SIG-M5 treated with dmso at 0.1 percent for 504 hours (cell line): ENCODE results near the gene GTSE1.
"Not testable (repeated sequence)": the region's sequence is repeated elsewhere in the genome, so short reads cannot be mapped to it uniquely, and the experiment has no call there.

Experiments
- DNase-seq: peaks from one replicate; lab custom pipeline; 2025; ENCODE audit not compliant: unreplicated experiment; lab: John Stamatoyannopoulos, UW

Gene GTSE1

GRCh38 chr22:46293577-46294260 is 3.0 kb upstream of the GTSE1 start:
- DNase-seq: peak; percentile 58

GRCh38 chr22:46294784-46295183 is 1.9 kb upstream of the GTSE1 start:
- DNase-seq: no peak

GRCh38 chr22:46295277-46295971 is 1.2 kb upstream of the GTSE1 start:
- DNase-seq: no peak

GRCh38 chr22:46297151-46297812 is 612 bp downstream of the GTSE1 start:
- DNase-seq: no peak

GRCh38 chr22:46299101-46299500 is 2.4 kb downstream of the GTSE1 start:
- DNase-seq: no peak

GRCh38 chr22:46300491-46300890 is 3.8 kb downstream of the GTSE1 start:
- DNase-seq: no peak

- no peak for DNase-seq
Measured at GRCh38 chr22:46303347-46303965, 6.8 kb downstream of the GTSE1 start.

- no peak for DNase-seq
Measured at GRCh38 chr22:46308283-46308988, 11.8 kb downstream of the GTSE1 start.

GRCh38 chr22:46309526-46310085 is 12.9 kb downstream of the GTSE1 start:
- no peak for DNase-seq

- no peak for DNase-seq
Measured at GRCh38 chr22:46312056-46312455, 15.4 kb downstream of the GTSE1 start.

- DNase-seq: not testable (repeated sequence)
Measured at GRCh38 chr22:46312848-46313247, 16.2 kb downstream of the GTSE1 start.

GRCh38 chr22:46315976-46316375 is 19.3 kb downstream of the GTSE1 start:
- DNase-seq: no peak

- DNase-seq: no peak
Measured at GRCh38 chr22:46317646-46318045, 21.0 kb downstream of the GTSE1 start.

- no peak for DNase-seq
Measured at GRCh38 chr22:46318576-46318975, 21.9 kb downstream of the GTSE1 start.

- no peak for DNase-seq
Measured at GRCh38 chr22:46319319-46319718, 22.6 kb downstream of the GTSE1 start.

- DNase-seq: no peak
Measured at GRCh38 chr22:46320166-46320710, 23.6 kb downstream of the GTSE1 start.

GRCh38 chr22:46320716-46321386 is 24.2 kb downstream of the GTSE1 start:
- no peak for DNase-seq

- DNase-seq: no peak
Measured at GRCh38 chr22:46322711-46323110, 26.0 kb downstream of the GTSE1 start.

- DNase-seq: no peak
Measured at GRCh38 chr22:46323162-46323561, 26.5 kb downstream of the GTSE1 start.
